IMR-90 (cell line): ENCODE measurements around the gene CLEC4M. TPM values are rescaled to one million over a fixed set of nuclear protein-coding genes. Genes with fewer than 3 reads are reported as not detected.

Experiments
- ATAC-seq: fragments of 200-7000 bp; cut with Tn5 transposase; 2 replicates; pipeline ENCODE4 v1.9.1; 2020; ENCODE audit warnings: low read depth, mild to moderate bottlenecking, moderate library complexity
- BruUV-seq: library from RNA; stranded (reverse); fragments of 400-500 nt; replicated peaks from 2 replicates; lab custom pipeline; 2021; lab: Mats Ljungman, UMichigan
- CTCF ChIA-PET: fragments of 300-600 bp; formaldehyde crosslinking; extraction: SDS; loops from one replicate; lab custom pipeline; 2021; ENCODE audit warnings: antibody characterized with exemption; lab: Yijun Ruan, JAX
- POLR2A ChIA-PET: fragments of 300-600 bp; sonication (Branson Sonifier 250); formaldehyde crosslinking; loops from one replicate; lab custom pipeline; 2022; ENCODE audit warnings: antibody characterized with exemption; ENCODE audit not compliant: unreplicated experiment; lab: Charles Lee
- DNase-seq: peaks from one replicate; pipeline ENCODE4 v3.0.0; 2013
- H2AFZ ChIP-seq: replicated peaks from 2 replicates; pipeline ENCODE3; 2013; ENCODE audit warnings: low read length, mild to moderate bottlenecking; ENCODE audit not compliant: poor library complexity
- H2AK5ac ChIP-seq: 2 replicates; pipeline ENCODE4 v1.6.1; 2013; ENCODE audit warnings: low read depth, low read length, inconsistent platforms
- H2AK9ac ChIP-seq: replicated peaks from 2 replicates; pipeline ENCODE3; 2013; ENCODE audit warnings: mild to moderate bottlenecking, low read depth, low read length, moderate library complexity; ENCODE audit not compliant: poor library complexity
- H2BK120ac ChIP-seq: 2 replicates; pipeline ENCODE4 v1.6.1; 2013; ENCODE audit warnings: low read depth, low read length, inconsistent platforms
- H2BK15ac ChIP-seq: 3 replicates; pipeline ENCODE4 v1.6.1; 2013; ENCODE audit warnings: low read depth, low read length, inconsistent platforms
- H2BK20ac ChIP-seq: 2 replicates; pipeline ENCODE4 v1.6.1; 2013; ENCODE audit warnings: low read depth, mild to moderate bottlenecking, inconsistent platforms, low read length, moderate library complexity
- H2BK5ac ChIP-seq: 2 replicates; pipeline ENCODE4 v1.6.1; 2013; ENCODE audit warnings: mild to moderate bottlenecking, low read depth, low read length, inconsistent platforms; ENCODE audit not compliant: poor library complexity, severe bottlenecking
- H3K14ac ChIP-seq: replicated peaks from 2 replicates; pipeline ENCODE4 v1.6.1; 2013; ENCODE audit warnings: low read depth, low read length, inconsistent platforms
- H3K18ac ChIP-seq: 2 replicates; pipeline ENCODE4 v1.6.1; 2013; ENCODE audit warnings: low read depth, low read length, control low read depth
- H3K23ac ChIP-seq: 2 replicates; pipeline ENCODE4 v1.6.1; 2013; ENCODE audit warnings: low read depth, low read length, inconsistent platforms
- H3K27ac ChIP-seq: 2 replicates; pipeline ENCODE4 v1.5.1; 2013; ENCODE audit warnings: mild to moderate bottlenecking, control low read depth, low read length; ENCODE audit not compliant: insufficient read depth
- H3K27me3 ChIP-seq: 2 replicates; pipeline ENCODE4 v1.6.1; 2013; ENCODE audit warnings: low read length; ENCODE audit not compliant: control insufficient read depth, insufficient read depth
- H3K36me3 ChIP-seq: 2 replicates; pipeline ENCODE4 v1.6.1; 2013; ENCODE audit warnings: low read length, mixed read lengths; ENCODE audit not compliant: control insufficient read depth, insufficient read depth
- H3K4ac ChIP-seq: 2 replicates; pipeline ENCODE4 v1.6.1; 2013; ENCODE audit warnings: low read depth, low read length, inconsistent platforms
- H3K4me1 ChIP-seq: 2 replicates; pipeline ENCODE4 v1.6.1; 2013; ENCODE audit warnings: low read length, mixed read lengths; ENCODE audit not compliant: control insufficient read depth, insufficient read depth
- H3K4me2 ChIP-seq: 2 replicates; pipeline ENCODE4 v1.6.1; 2013; ENCODE audit warnings: low read depth, mild to moderate bottlenecking, control low read depth, low read length, moderate library complexity
- H3K4me3 ChIP-seq: 2 replicates; pipeline ENCODE4 v1.5.1; 2013; ENCODE audit warnings: low read depth, mild to moderate bottlenecking, control low read depth, low read length, moderate library complexity; ENCODE audit not compliant: insufficient read depth
- H3K56ac ChIP-seq: 2 replicates; pipeline ENCODE4 v1.6.1; 2013; ENCODE audit warnings: low read length, inconsistent platforms; ENCODE audit not compliant: insufficient read depth; ENCODE audit errors: extremely low read depth
- H3K79me1 ChIP-seq, 2 experiments: 2 replicates each; pipeline ENCODE4 v1.6.1; 2013; ENCODE audit warnings: low read length in 2 of 2, inconsistent platforms in 1 of 2, low read depth in 1 of 2
- H3K9ac ChIP-seq: 2 replicates; pipeline ENCODE4 v1.6.1; 2013; ENCODE audit warnings: low read depth, low read length, control low read depth
- H3K9me1 ChIP-seq: 2 replicates; pipeline ENCODE4 v1.6.1; 2013; ENCODE audit warnings: low read length, inconsistent platforms; ENCODE audit not compliant: insufficient read depth
- H3K9me3 ChIP-seq: 2 replicates; pipeline ENCODE4 v1.6.1; 2013; ENCODE audit warnings: low read length; ENCODE audit not compliant: control insufficient read depth, insufficient read depth
- H4K20me1 ChIP-seq: 2 replicates; pipeline ENCODE4 v1.6.1; 2013; ENCODE audit warnings: low read length, inconsistent platforms; ENCODE audit not compliant: insufficient read depth
- H4K5ac ChIP-seq: 2 replicates; pipeline ENCODE4 v1.6.1; 2013; ENCODE audit warnings: mild to moderate bottlenecking, low read depth, low read length, control low read depth
- H4K8ac ChIP-seq, 2 experiments: 2 replicates each; pipeline ENCODE4 v1.6.1; 2013; ENCODE audit warnings: low read depth in 2 of 2, low read length in 2 of 2, control low read depth in 1 of 2, inconsistent platforms in 1 of 2
- H4K91ac ChIP-seq: 2 replicates; pipeline ENCODE4 v1.6.1; 2013; ENCODE audit warnings: low read depth, low read length, inconsistent platforms; ENCODE audit not compliant: insufficient read depth
- ELK1 ChIP-seq: fragments of 150-350 bp; IDR thresholded peaks from 2 replicates; pipeline ENCODE4 v1.6.1; 2016; ENCODE audit warnings: low read depth, mild to moderate bottlenecking, low read length, moderate library complexity, borderline replicate concordance
- MAFK ChIP-seq: IDR thresholded peaks from 2 replicates; pipeline ENCODE4 v1.6.1; 2012; ENCODE audit warnings: low read depth, low read length, improper control_type of control experiment
- MAZ ChIP-seq: IDR thresholded peaks from 2 replicates; pipeline ENCODE4 v1.6.1; 2012; ENCODE audit warnings: low read depth, mild to moderate bottlenecking, low read length, improper control_type of control experiment, moderate library complexity, borderline replicate concordance
- MXI1 ChIP-seq: IDR thresholded peaks from 2 replicates; pipeline ENCODE4 v1.6.1; 2012; ENCODE audit warnings: low read depth, mild to moderate bottlenecking, low read length, moderate library complexity, borderline replicate concordance
- POLR2A ChIP-seq: IDR thresholded peaks from 2 replicates; pipeline ENCODE4 v1.6.1; 2012; ENCODE audit warnings: mild to moderate bottlenecking, low read depth, low read length
- RFX5 ChIP-seq: IDR thresholded peaks from 2 replicates; pipeline ENCODE4 v1.8.0; 2012; ENCODE audit warnings: low read depth, mild to moderate bottlenecking, low read length, moderate library complexity
- SMC3 ChIP-seq: fragments of 150-350 bp; IDR thresholded peaks from 2 replicates; pipeline ENCODE4 v1.6.1; 2016; ENCODE audit warnings: low read depth, mild to moderate bottlenecking, antibody characterized with exemption, low read length, moderate library complexity
- WGBS, 2 experiments: methylation state at CpG; one replicate each; pipeline versions ENCODE4 v1.1.5 to v1.1.7; 2013; ENCODE audit warnings: missing lambda C conversion rate in 2 of 2; ENCODE audit not compliant: insufficient read length in 1 of 2; ENCODE audit errors: extremely low coverage in 2 of 2; 5-methylcytosine and 5-hydroxymethylcytosine counted together
- dilution Hi-C: fragments of 300-500 bp; cut with HindIII; formaldehyde crosslinking; loops from one replicate; pipeline ENCODE4 v1.14.3; 2018; ENCODE audit warnings: low sequenced_read_pairs; ENCODE audit not compliant: unreplicated experiment
- in situ Hi-C: fragments of 300-500 bp; cut with MboI; formaldehyde crosslinking; loops from 3 replicates; pipeline ENCODE4 v1.14.3; 2019; ENCODE audit warnings: low sequenced_read_pairs, inconsistent platforms, mixed read lengths
- intact Hi-C: fragments of 100-400 bp; cut with micrococcal nuclease; formaldehyde crosslinking; loops from 2 replicates; pipeline ENCODE4 v1.10.0; 2022
- polyA plus RNA-seq, 3 experiments: library from polyadenylated mRNA; depleted of rRNA; stranded (reverse); fragments of >200 nt; gene quantifications; 2 replicates each; pipeline ENCODE4 v1.2.3, GENCODE V29; 2012; ENCODE audit warnings: low replicate concordance in 1 of 3
- total RNA-seq: library from RNA; depleted of rRNA; stranded (reverse); fragments of >200 nt; gene quantifications from 2 replicates; pipeline ENCODE4 v1.2.3, GENCODE V29; 2012

The CLEC4M gene
- total and polyA plus RNA-seq, 2 of the 4 experiments (the other 2 are of a cell fraction) = not detected

- no peak overlapping the region for H2BK120ac ChIP-seq
- no peak overlapping the region for H2BK20ac ChIP-seq
- H3K4ac ChIP-seq = no peak overlapping the region
- H2AFZ ChIP-seq = no peak overlapping the region
- POLR2A ChIA-PET = no interaction called here
- no peak overlapping the region for H4K5ac ChIP-seq
- no peak overlapping the region for H2BK15ac ChIP-seq
- ATAC-seq = no peak
- no peak for TF ChIP-seq MAZ
- no peak for TF ChIP-seq MAFK
- TF ChIP-seq MXI1 = no peak
- no peak for TF ChIP-seq POLR2A
- no peak for TF ChIP-seq ELK1
- TF ChIP-seq SMC3 = no peak
- no peak for TF ChIP-seq RFX5
- dilution Hi-C loops (no loop called here), in situ Hi-C loops (no loop called here), intact Hi-C loops (no loop called here)
- peaks cover 3% of the 10 kb centered on the region; the same call in 1 of the 2 replicates for H3K9me1 ChIP-seq
- no peak overlapping the region for H2AK5ac ChIP-seq
- no TSS peak for BruUV-seq
- no peak overlapping the region for H3K4me3 ChIP-seq
- no peaks in the 10 kb centered on the region for H3K79me1 ChIP-seq
- DNase-seq = no peak
- H4K8ac ChIP-seq = no peak overlapping the region
- H3K4me1 ChIP-seq = no peaks in the 10 kb centered on the region
- H3K27ac ChIP-seq = no peak overlapping the region
- no peak overlapping the region for H3K14ac ChIP-seq
- H3K36me3 ChIP-seq = no peaks in the 10 kb centered on the region
- CTCF ChIA-PET = interaction anchor here (0.6 kb wide), 1 partner anchor 51 kb away, joined by 5 read pairs; no protein-coding TSS in a partner anchor
- no peak overlapping the region for H3K4me2 ChIP-seq
- no peak overlapping the region for H3K18ac ChIP-seq
- H3K9ac ChIP-seq = no peak overlapping the region
- no peak overlapping the region for H2AK9ac ChIP-seq
- H4K91ac ChIP-seq = no peak overlapping the region
- H3K23ac ChIP-seq = no peak overlapping the region
- no peaks in the 10 kb centered on the region for H3K9me3 ChIP-seq
- H2BK5ac ChIP-seq = no peak overlapping the region
- H4K20me1 ChIP-seq = no peaks in the 10 kb centered on the region
- no peak overlapping the region for H3K56ac ChIP-seq
- no CpG with 5 or more reads among the region's 2 CpGs for WGBS, 2 experiments
- H3K27me3 ChIP-seq = peaks cover 5% of the 10 kb centered on the region
These were observed 14.9 kb upstream of the CLEC4M start for GRCh38 chr19:7748171-7748570.
